Measurements from ENCODE around the gene PPFIA3.

DNA sequence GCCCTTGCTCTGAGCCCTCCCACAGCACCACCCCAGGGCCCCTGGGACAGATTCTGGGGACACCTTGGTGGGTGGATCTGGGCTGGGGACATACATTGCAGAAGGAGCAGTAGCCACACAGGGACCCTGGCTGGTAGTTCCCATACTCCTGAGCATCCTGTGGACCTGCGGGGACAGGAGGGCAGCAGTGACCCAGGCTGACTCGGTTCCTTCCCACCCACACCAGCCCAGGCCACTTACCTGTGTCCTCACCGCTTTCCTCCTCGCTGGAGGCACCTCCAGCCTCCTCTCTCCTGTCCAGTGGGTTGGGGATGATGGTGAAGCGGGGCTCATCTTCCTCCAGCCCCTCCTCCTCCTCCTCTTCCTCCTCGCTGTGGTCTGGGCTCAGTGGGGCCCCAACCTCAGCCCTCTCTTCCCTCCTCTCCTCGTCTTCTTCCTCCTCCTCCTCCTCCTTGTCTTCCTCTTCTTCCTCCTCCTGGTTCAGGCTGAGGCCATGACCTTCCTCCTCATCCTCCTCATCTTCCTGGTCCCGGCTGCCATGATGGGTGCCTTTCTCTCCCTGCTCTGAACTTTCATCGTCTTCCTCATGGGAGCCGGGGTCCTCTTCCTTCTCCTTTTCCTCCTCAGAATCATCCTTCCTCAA, 33.9 kb downstream of the PPFIA3 start:
- TF ChIP-seq CTCF (conservative IDR thresholded peaks at IDR 0.05 in 1 of 2, IDR thresholded peaks at IDR 0.05 in 1 of 2; ENCODE audit: low read depth in 1 of 2, low read length in 2 of 2), result no peak
- TF ChIP-seq EZH2 (IDR thresholded peaks at IDR 0.05; ENCODE audit: low read length, missing control alignments), result no peak

Measured in fibroblast of lung (primary cell).